HG03575 (cell line): Measurements from ENCODE around the gene EGFL7.

Experiments
- ATAC-seq: cut with Tn5 transposase; IDR thresholded peaks from one replicate; pipeline ENCODE4 v1.9.1; 2021; ENCODE audit not compliant: unreplicated experiment, insufficient number of reproducible peaks, low FRiP score; ENCODE audit errors: extremely low read depth

EGFL7 gene

GRCh38 chr9:136681029-136681428 lies 18.3 kb downstream of the EGFL7 start:
- ATAC-seq: no peak

DNA sequence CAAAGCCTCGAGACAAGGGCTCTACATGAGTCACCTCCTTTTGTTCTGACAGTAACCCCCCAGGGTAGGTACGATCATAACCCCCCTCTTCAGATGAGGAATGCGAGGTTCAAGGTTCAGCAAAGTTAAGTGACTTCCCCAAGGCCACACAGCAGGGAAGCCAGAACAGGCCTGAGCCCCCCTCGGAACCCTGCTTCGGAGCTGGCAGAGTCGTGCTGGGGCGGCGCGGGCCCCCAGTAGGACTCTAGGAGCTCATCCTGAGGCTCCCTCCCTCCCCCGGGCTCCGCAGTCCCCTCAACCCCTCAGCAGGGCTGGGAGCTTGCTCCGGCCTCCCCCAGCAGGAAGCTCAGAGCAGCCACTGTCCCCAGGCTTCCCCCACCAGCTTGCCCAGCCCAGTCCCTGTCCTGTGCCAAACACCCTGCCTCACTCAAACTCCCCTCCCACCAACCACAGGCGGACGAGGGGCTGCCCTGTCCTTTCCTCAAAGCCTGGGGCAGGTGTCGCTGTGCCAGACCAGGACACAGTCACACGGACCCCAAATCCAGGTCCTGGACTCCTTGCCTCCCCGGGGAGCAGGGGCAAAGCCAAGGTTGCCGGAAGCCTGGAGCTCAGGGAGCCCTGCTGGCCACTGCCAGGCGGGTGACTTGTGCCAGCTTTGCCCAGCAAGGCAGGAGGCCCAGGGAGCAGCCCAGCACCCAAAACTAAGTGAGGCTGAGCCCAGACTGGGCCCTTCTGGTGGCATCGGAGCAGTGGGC lies 19.4 kb downstream of the EGFL7 start:
- no peak for ATAC-seq

- ATAC-seq: no peak
These were observed 20.0 kb downstream of the EGFL7 start for GRCh38 chr9:136682710-136683109.

GRCh38 chr9:136683173-136683745 lies 20.5 kb downstream of the EGFL7 start:
- no peak for ATAC-seq

- ATAC-seq: no peak
These were observed 21.0 kb downstream of the EGFL7 start for GRCh38 chr9:136683755-136684154.

DNA sequence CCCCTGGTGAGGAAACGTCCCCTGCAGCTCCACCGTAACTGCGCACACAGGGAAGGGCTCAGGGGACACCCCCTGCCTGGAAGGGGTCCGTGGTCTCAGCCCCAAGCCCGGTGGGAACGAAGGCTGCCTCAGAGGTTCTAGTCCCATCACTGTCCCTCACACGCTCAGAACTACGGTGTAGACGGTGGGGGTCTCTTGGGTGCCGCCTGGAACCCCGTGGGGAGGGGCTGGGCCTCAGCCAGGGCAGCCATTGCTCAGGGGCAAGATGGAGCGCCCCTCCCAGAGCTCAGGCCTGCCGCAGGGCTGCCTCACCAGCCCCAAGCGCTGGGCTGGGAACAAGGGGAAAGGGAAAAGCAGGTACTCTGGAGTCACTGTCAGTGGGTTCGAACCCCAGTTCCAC lies 21.6 kb downstream of the EGFL7 start:
- ATAC-seq: no peak

DNA sequence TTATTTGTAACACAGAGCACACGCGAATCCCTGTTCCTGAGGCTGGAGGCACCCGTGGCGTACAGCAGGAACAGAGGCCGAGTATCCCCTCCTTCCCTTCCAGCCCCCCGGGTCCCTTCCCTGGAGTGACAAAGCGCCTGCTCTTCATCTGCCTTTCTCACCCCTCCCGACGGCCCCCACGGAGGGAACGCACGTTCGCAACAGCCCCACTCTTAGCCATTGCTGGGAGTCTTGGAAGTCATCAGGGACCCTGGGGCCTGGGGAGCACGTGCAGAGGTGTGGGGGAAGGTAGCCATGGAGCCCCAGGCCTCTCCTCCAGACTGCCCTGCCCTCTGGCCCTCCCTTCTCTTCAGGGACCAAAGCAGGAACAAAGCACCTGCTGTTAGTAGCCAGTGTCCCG lies 22.1 kb downstream of the EGFL7 start:
- no peak for ATAC-seq

DNA sequence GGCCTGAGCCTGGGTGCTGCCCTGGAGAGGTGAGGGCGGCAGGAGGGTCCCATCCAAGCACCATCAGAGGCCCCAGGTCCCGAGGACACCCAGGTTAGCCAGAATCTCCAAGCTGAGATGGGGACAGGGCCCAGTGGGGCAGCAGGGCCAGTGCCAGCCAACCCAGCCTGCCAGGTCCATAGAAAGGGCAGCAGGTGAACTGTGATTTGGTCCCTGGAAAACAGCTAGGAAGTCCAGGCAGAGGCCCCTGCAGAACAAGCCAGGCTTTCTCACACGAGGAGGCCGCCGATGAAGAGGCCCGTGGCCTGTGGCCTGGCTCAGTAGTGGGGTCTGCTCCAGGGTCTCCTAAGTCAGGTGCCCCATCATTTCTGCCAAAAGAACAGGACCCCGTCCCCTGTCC lies 22.5 kb downstream of the EGFL7 start:
- ATAC-seq: no peak

GRCh38 chr9:136685790-136686533 lies 23.2 kb downstream of the EGFL7 start:
- no peak for ATAC-seq

DNA sequence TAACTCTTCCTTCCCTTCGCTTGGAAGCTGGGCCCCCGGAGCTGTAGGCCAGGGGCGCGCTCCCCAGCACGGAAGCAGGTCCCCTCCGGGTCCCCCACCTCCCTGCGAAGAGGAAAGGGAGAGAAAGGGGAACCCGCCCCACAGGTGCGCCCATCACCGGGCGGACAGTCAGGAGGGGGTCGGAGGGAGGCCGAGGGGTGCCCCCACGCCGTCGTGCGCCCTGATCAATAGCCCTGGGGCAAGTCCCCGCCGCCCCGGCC lies 23.7 kb downstream of the EGFL7 start:
- ATAC-seq: no peak

DNA sequence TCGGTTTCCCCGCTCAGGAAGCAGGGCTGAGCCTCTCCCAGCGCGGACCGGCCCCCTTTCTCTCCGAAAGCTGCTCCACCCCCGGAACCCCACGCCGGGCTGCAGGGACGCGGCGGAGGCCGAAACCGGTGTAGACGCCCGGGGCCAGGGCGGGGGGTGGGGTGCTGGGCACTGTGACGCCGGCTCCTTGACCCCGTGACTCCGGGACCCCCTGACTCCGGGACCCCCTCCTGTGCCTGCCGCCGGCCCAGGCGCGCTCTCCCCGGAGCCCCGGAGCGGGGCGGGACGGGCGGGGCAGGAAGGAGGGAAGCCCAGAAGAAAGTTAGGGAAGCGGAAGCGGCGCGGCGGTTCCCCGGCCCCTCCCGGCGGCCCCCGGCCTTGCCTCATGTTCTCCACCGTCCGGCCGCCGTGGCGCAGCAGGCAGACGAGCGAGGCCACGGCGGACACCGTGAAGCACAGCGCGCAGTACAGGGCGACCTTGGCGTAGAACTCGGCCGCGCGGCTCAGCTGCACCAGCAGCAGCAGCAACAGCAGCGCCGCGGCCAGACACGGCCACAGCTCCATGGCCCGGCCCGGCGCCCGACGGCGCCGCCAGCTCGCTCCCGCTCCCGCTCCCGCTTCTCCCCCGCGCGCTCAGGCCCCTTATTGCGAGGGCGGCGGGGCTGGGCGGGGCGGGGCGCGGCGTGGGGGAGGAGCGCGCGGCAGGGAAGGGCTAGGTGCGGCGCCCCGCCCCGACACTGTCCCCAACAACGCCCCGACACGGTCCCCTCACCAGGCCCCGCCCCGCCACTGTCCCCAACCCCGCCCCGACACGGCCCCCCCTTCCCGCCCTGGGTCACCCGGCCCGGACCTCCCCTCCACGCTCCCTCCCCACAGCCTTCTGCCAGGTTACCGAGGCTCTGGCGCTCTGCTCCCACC lies 24.3 kb downstream of the EGFL7 start, which contains the start of gene AGPAT2:
AGPAT2 (minus strand) TSS at position 664 of the 918 bp plus-strand sequence; CDS start at position 564, 100 bp downstream.
- no peak for ATAC-seq

- ATAC-seq: no peak
These were observed 25.1 kb downstream of the EGFL7 start for GRCh38 chr9:136687721-136688223.

DNA sequence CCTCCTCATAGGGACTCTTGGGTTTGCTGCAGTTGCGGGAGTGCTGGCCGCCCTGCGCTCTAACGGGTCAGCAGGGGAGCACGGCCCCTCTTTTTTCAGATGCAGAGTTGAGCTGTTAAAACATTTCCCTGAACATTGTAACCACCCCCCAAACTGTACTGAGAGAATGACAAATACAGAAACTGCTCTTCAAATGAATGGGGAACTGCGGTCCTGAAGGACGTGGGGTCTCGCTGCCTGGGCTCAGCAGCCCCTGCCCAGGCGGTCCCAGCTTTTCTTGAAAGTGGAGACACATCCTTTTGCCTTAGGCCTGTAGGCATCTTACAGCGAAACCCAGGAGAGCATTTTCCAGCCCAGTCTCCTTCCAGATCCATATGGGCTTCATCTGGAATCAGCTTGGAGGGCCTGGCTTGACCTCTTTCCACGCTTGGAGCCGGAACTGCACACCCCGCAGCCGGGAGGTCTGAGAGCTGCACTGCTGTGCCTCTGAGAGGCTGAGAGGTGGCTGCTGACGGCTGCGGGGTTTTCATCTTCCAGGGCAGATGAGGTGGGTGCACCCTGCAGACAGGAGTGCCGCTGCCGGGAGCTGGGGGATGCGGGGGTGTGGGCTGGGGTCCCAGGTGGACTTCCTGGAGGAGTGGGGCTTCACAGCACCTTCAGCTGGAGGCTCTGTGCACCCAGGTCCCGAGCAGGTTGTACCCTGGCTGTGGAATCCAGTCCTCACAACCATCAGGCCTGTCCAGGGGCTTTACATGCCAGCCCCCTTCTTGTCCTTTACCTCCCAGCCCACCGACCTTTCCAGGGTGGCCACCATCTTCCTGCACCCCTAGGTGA lies 25.8 kb downstream of the EGFL7 start:
- ATAC-seq: no peak

DNA sequence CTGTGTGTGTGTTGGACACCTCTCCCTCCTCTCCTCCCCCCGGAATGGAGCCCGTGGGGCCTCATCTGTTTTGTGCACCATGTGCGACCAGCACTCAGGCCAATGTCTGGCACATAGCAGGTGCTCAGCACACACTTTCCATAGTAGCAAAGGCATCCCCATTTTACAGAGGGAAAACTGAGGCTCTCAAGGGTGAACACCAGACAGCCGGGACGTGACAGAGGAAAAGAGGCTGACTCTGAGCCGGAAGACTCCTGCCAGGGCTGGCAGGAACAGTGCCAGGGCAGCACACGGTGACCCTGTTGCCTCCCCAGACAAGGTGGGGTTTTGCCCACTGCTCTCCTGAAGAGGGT lies 26.4 kb downstream of the EGFL7 start:
- no peak for ATAC-seq

DNA sequence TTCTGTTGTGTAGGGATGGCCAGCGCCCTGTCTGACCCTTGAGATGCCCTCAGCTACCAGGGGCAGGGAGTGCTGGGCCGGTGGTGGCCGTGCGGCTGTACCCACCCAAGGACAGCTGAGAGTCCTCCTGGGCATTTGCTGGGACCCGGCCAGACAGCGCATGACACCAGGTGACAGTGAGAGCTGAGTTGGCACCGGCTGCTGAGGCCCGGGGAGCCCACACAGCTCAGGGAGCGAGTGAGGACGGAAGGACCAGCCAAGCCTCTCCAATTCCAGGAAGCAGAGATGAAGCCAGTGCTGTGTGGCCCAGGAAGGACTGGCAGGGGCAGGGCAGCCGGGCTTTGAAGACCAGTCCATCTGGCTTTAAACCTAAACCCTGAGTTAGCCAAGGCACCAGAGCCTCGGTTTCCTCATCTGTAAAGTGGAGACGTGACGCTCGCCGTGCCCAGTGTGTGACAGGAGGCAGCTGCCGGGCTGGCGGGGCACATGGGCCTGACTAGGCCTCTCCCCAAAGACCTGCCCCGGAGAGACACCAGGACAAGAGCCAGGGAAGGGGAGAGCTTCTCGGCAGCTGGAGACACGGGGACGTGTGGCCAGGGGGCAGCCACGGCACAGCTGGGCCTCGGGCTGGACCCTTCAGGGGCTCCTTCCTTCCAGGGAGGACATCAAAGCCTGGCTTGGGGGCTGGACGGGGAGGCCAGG lies 27.5 kb downstream of the EGFL7 start:
- ATAC-seq: no peak

DNA sequence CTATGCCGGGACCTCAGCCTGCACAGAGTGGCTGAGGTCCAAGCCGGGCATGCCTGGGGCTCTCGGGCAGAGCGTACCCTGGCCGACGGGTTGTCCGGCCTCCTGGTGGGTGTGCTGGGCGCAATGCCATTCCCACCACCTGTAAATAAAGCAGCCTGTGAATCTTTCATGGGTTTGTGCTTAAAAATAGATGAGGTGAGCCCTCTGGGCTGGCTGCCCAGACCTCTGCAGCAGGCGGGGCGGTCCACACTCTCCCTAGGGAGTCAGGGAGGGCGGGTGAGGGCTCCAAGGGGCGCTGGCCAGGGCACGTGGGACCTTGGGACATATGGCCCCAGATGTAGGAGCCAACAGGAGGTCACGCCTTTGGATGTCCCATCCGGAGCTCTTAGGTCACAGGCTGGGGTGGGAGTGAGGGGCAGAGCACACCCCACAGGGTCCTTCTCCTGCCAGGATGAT lies 28.1 kb downstream of the EGFL7 start:
- ATAC-seq: no peak

DNA sequence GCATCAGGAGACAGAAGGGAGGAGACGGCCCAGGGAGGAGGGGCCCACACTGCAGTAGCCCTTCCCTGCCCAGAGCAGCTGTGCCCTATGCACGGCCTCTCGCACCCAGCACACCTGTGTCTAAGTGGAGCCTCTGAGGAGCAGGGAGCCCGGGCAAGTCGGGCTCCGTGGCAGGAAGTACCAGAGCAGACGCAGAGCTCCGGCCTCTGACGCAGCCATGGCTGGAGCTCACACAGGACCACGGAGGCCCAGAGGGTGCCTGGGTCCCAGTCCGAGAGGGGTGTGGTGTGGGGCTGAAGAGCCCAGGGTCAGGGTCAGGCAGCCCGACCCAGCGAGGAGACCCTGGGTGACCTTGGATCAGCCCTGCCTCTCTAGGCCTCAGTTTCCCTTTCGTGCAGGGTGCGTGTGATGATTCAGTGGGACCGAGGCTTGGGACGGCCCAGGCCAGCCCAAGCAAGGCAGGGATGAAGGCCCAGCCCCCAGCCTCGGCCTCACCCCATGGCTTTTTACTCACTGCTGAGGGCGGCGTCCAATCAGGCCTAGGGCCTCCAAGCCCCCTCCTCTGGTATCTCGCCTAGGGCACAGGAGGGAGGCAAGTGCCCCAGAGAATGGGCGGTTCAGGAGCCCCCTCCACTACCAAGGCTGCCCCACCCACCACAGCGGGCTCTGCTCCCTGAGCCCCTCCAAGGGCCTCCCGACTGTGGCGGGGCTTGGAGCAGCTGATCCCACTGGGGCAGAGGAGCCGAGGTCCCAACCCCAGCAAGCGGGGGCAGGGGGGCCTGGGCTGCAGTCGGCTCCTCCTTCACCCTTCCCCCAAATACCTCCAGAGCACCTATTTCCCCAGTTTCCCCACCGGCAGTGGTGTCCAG lies 28.8 kb downstream of the EGFL7 start:
- ATAC-seq: no peak
